GM18511 (cell line): Measurements from ENCODE around the gene DENND10.
"Not testable (repeated sequence)": the region's sequence is repeated elsewhere in the genome, so short reads cannot be mapped to it uniquely, and the experiment has no call there.

Source experiments
- ATAC-seq: cut with Tn5 transposase; IDR thresholded peaks from one replicate; pipeline ENCODE4 v1.9.1; 2021; ENCODE audit warnings: mild to moderate bottlenecking, moderate library complexity; ENCODE audit not compliant: unreplicated experiment

Gene DENND10

GRCh38 chr10:119165171-119166117 lies 61.5 kb downstream of the DENND10 start, which contains the start of gene SFXN4:
TSS of gene SFXN4 (minus strand) at chr10:119165714. CDS start at chr10:119165647, 67 bp downstream.
- peak; percentile 96 for ATAC-seq

- peak; percentile 11 for ATAC-seq
These were observed 62.2 kb downstream of the DENND10 start for GRCh38 chr10:119166118-119166500.

- ATAC-seq: no peak
These were observed 62.7 kb downstream of the DENND10 start for GRCh38 chr10:119166564-119166963.

- no peak for ATAC-seq
These were observed 63.1 kb downstream of the DENND10 start for GRCh38 chr10:119167041-119167440.

DNA sequence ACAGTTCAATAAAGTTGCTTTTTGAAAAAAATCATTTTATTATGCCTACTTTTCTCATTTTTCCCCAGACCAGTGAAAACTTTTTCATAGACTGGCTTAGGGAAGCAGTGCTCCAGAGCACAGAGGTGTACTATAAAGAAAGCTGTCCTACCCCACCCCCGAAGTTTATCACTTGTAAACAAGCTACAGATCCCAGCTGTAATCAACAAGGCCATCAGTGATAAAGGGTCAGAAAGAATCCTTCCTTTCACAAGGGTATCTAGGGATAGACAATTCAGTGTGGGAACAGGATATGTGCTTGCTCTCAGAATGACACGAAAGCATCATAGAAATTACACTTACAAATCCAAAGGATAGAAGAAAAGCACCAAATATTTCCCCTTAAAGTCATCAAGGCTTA lies 70.2 kb downstream of the DENND10 start:
- no peak for ATAC-seq

GRCh38 chr10:119176166-119176565 lies 72.3 kb downstream of the DENND10 start:
- no peak for ATAC-seq

- peak; percentile 33 for ATAC-seq
These were observed 73.9 kb downstream of the DENND10 start for GRCh38 chr10:119177708-119178371.

- peak; percentile 95 for ATAC-seq
These were observed 74.6 kb downstream of the DENND10 start, which contains the start of gene PRDX3 for GRCh38 chr10:119178372-119179119. TSS of gene PRDX3 (minus strand) at chr10:119178812. CDS start at chr10:119178790, 22 bp downstream.

DNA sequence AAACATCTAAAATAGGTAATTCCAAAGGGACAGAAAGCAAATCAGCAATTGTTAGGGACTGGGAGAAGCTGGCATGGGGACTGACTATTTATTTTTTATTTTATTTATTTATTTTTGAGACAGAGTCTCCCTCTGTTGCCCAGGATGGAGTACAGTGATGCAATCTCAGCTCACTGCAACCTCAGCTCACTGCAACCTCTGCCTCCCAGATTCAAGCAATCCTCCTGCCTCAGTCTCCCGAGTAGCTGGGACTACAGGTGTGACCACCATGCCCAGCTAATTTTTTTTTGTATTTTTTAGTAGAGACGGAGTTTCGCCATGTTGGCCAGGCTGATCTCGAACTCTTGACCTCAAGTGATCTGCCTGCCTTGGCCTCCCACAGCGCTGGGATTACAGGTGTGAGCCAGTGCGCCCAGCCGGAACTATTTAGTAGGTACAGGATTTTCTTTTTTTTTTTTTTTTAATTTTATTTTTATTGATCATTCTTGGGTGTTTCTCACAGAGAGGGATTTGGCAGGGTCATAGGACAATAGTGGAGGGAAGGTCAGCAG lies 77.0 kb downstream of the DENND10 start:
- not testable (repeated sequence) for ATAC-seq

DNA sequence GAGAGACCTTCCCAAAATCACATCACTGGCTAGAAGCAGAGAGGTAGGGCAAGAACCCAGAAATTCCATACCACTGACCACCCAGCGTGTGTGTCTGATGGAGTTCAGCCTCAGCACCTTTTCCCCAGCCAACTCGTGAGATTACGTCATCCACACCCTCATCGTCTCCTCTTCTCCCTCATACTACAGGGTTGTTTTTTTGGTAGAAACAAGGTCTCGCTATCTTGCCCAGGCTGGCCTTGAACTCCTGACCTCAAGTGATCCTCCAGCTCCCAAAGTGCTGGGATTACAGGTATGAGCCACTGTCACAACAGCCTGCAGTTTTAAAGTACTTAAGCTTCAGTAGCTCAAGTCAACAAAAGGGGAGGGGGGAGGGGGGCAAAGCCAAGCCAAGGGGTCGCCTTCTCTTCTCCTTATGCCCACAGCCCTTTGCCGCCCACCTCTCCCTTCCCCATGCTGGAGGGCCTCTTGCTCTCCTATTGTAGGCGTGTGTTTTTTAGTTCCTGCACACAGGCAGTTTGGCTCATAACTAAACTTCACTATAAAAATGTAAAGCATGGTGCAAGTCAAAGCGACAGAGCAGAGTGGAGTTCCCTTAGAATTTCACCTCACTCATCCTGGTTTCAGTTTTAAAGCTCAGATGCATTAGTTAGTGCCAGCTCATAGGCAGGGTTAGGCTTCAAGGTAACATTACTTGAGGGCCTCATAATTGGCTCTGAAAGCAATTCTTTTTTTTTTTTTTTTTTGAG lies 79.9 kb downstream of the DENND10 start:
- ATAC-seq: no peak
